K562 (cell line): ENCODE data around the gene CACNA1C.

Source experiments
- AFF4 ChIP-seq: sonication (generic); formaldehyde crosslinking; IDR thresholded peaks from 2 replicates; pipeline ENCODE4 v1.8.0; 2023; ENCODE audit warnings: mild to moderate bottlenecking, missing genetic modification reagents
- EP300 ChIP-seq: IDR thresholded peaks from 2 replicates; pipeline ENCODE4 v1.6.1; 2012; ENCODE audit warnings: low read length, improper control_type of control experiment
- EZH2 ChIP-seq: IDR thresholded peaks from 2 replicates; pipeline ENCODE4 v1.6.1; 2012; ENCODE audit warnings: low read depth, mild to moderate bottlenecking, inconsistent platforms, low read length, borderline replicate concordance
- MAFK ChIP-seq: IDR thresholded peaks from 2 replicates; pipeline ENCODE4 v1.6.1; 2011; ENCODE audit warnings: low read length, improper control_type of control experiment
- MYNN ChIP-seq, 2 experiments: sonication (generic); formaldehyde crosslinking in 1 of 2; IDR thresholded peaks; 2 replicates each; pipeline versions ENCODE4 v1.5.0 to v1.6.1; 2016 to 2020; ENCODE audit warnings: antibody characterized with exemption in 1 of 2, missing genetic modification reagents in 1 of 2
- NCOR1 ChIP-seq: fragments of 450-650 bp; IDR thresholded peaks from 2 replicates; pipeline ENCODE4 v1.6.1; 2016; ENCODE audit warnings: mild to moderate bottlenecking, moderate library complexity
- PCBP1 ChIP-seq: fragments of 200-400 bp; formaldehyde crosslinking; IDR thresholded peaks from 2 replicates; pipeline ENCODE4 v1.6.1; 2018; ENCODE audit warnings: mild to moderate bottlenecking, low read depth, low read length; ENCODE audit not compliant: poor library complexity, severe bottlenecking
- POLR2A ChIP-seq: fragments of 450-650 bp; conservative IDR thresholded peaks from 2 replicates; pipeline ENCODE4 v1.6.1; 2016
- SMC3 ChIP-seq: conservative IDR thresholded peaks from 2 replicates; pipeline ENCODE4 v1.6.1; 2011; ENCODE audit warnings: low read depth, low read length, improper control_type of control experiment; ENCODE audit not compliant: insufficient read depth
- SUPT5H ChIP-seq: fragments of 450-650 bp; IDR thresholded peaks from 2 replicates; pipeline ENCODE4 v1.6.1; 2016
- TF ChIP-seq, protein P1 (sequence below), 2 experiments: fragments of 250-450 bp in 1 of 2; fragments of 450-650 bp in 1 of 2; sonication (Bioruptor Pico) in 1 of 2; IDR thresholded peaks; 2 replicates each; pipeline versions ENCODE4 v1.6.1 to v1.8.0; 2016 to 2021; ENCODE audit warnings: mild to moderate bottlenecking in 2 of 2, moderate library complexity in 2 of 2, missing compliant biosample characterization in 1 of 2, missing genetic modification characterization in 1 of 2
- TF ChIP-seq, protein P2 (sequence below): fragments of 450-650 bp; formaldehyde crosslinking; IDR thresholded peaks from 2 replicates; pipeline ENCODE4 v1.4.0; 2022; ENCODE audit warnings: mild to moderate bottlenecking, moderate library complexity

- TF ChIP-seq MYNN (IDR thresholded peaks at IDR 0.05): no peak
- no peak for TF ChIP-seq MYNN (CRISPR knock-in tag; IDR thresholded peaks at IDR 0.05)
- TF ChIP-seq, protein P1, sequence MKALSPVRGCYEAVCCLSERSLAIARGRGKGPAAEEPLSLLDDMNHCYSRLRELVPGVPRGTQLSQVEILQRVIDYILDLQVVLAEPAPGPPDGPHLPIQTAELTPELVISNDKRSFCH (CRISPR knock-in tag; IDR thresholded peaks at IDR 0.05): no peak
- TF ChIP-seq, protein P1 (tag; IDR thresholded peaks at IDR 0.05): no peak
- no peak for TF ChIP-seq MAFK
- TF ChIP-seq AFF4 (CRISPR knock-in tag): no peak
- TF ChIP-seq SUPT5H: no peak
- TF ChIP-seq SMC3: no peak
- no peak for TF ChIP-seq EP300
- TF ChIP-seq, protein P2, sequence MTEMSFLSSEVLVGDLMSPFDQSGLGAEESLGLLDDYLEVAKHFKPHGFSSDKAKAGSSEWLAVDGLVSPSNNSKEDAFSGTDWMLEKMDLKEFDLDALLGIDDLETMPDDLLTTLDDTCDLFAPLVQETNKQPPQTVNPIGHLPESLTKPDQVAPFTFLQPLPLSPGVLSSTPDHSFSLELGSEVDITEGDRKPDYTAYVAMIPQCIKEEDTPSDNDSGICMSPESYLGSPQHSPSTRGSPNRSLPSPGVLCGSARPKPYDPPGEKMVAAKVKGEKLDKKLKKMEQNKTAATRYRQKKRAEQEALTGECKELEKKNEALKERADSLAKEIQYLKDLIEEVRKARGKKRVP: no peak
- no peak for TF ChIP-seq PCBP1
- no peak for TF ChIP-seq EZH2
- TF ChIP-seq POLR2A: no peak
- no peak for TF ChIP-seq NCOR1
Measured at GRCh38 chr12:2743478-2743877, 690.7 kb downstream of the CACNA1C start.
